Measurements from ENCODE around the gene PLEK2.
"Not testable (repeated sequence)": the region's sequence is repeated elsewhere in the genome, so short reads cannot be mapped to it uniquely, and the experiment has no call there.

The PLEK2 gene

DNA sequence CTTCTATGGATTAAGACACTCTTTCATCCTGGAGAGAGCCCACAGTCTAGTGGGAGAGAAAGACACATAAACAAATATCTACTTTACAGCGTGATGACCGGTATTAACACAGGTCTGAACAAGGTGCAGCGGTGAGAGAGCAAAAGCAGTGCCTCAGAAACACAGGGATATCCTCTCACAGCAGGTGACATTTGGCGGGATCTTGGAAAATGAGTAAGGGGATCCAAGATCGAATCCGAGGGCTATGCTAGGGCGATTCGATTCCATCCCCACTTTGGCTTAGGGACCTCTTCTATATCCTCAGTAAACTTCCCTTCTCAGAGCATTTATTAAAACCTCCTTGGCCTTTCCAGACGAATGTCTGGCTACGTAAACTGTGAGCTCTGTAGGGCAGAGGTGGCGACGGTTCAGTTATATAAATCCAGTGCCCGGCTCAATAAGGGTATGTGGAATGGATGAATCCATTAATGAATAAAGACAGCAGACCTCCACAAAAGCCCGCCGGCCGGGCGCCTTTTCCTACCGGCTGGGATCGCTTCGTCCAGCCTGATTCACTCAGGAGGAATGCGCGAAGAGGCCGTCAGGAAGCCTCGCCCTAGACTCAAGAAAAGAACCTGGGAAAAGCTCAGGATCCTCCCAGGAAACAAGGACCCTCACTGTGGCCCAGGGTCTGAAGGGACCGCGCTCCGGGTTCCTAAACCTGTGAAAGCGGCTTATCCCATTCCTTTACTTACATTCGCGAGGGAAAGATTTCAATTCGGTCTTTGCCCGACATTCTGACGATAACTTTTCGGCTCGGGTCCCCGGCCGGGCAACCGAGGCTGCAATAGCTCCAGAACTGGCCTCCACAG lies 52.8 kb downstream of the PLEK2 start:
- no peak for DNase-seq (ENCODE audit: low read depth)

DNA sequence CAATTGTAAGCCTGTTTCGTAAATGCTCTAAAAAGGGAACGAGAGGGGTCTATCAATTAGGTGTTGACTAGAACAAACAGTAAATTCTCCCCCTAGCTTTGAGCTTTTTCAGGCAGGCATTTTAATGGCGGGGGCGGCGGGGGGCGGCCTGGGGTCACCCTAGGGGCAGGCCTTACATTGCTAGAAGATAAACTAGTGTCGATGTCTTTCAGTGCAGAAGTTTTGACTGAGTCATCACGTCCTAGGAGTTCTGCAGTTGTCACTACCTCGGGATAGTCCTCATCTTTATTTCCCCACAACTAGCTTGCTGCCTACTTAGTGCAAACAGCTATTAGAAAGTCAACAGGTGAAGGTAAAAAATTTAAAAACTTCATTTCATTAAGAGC lies 54.0 kb downstream of the PLEK2 start:
- no peak for DNase-seq (ENCODE audit: low read depth)

DNA sequence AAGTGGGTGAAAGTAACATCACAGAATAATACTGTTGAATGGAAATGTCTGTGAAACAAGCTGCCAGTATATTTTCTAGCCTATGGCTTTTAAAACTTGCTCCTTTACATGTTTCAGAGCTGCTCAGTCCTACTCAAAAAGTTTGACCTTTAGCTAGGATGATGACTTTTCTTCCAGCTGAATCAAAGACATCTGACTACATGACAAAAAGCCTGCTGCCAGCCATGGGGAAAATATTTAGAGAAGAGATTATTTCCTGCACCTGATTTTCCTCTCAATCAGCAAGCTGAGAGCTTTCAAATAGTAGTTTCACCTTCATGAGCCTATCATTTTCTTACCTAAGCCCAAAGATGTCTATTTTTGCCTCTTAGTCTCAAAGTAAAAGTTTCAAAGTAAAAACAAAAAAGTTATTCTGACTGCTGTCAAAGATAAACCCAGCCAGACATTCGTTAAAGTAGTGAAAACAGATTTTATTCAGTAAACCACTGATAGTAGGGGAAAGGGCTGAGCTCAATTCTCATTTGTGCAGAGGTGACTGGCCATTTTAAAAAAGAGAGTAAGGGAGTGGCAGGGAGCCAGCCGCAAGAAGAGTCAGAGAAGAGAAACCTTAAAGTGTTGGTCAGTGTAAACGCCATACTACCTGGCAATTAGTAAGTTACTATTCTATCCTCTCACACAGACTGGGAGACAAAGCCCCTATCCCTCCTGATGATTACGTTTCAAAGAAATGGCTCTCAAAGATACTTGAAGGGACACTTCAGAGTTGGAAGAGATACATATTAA lies 54.6 kb downstream of the PLEK2 start:
- no peak for DNase-seq (ENCODE audit: low read depth)

DNA sequence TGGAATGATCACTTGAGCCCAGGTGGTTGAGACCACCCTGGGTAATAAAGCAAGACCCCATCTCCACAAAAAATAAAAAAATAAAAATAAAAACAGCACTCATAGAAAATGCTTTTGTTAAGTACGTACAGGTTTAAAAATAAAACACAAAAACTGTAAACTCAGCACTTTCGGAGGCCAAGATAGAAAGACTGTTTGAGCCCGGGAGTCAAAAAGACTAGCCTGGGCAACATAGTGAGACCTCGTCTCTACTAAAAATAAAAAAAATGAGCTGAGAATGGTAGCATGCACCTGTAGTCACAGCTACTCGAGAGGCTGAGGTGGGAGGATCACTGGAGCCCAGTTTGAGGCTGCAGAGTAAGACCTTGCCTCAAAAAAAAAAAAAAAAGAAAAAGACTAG lies 59.9 kb downstream of the PLEK2 start:
- no peak for DNase-seq (ENCODE audit: low read depth)

DNA sequence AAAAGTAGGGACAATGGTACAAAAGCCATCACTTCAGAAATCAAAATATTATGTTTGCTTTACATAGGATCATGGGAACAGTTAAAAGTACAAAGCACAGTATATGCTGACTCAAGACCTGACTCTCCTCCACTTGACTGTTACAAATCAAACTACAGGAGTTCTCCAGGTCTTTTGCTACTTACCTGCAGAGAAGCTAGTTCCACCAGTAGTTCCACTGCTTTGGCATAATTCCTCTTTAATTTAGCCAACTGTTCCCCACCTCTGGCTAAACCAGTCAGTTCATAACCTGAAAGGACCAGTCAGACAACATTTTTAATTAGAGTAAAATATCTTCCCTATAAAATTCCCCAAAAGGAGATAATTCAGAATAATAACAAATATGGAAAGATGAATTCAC lies 66.4 kb downstream of the PLEK2 start:
- no peak for DNase-seq (ENCODE audit: low read depth)

DNA sequence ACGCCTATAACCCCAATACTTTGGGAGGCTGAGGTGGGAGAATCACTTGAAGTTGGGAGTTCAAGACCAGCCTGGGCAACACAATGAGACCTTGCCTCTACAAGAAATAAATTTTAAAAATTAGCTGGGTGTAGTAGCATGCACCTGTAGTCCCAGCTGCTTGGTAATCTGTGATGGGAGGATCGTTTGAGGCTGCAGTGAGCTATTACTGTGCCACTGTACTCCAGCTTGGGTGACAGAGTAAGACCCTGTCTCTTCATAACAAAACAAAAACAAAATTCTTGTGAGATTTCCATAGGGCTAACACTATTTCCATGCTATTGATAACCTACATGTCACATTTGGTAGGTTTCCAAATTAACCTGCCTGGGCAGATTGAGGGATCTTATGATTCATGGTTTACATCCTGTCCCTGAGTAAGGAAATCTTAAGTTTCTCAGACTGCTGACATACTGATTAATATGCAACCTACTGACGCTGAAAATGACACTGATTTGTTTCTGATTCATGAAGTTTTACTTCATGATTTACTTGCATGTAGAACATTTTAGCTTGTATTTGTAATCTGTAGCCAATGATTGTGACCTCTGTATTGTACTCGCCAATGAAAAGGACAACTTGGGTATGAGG lies 68.2 kb downstream of the PLEK2 start:
- DNase-seq (ENCODE audit: low read depth), result no peak

DNA sequence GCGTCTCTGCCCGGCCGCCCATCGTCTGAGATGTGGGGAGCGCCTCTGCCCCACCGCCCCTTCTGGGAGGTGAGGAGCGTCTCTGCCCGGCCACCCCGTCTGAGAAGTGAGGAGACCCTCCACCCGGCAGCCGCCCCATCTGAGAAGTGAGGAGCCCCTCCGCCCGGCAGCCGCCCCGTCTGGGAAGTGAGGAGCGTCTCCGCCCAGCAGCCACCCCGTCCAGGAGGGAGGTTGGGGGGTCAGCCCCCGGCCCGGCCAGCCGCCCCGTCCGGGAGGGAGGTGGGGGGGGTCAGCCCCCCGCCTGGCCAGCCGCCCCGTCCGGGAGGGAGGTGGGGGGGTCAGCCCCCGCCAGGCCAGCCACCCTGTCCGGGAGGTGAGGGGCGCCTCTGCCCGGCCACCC lies 70.7 kb downstream of the PLEK2 start:
- not testable (repeated sequence) for DNase-seq (ENCODE audit: low read depth)
